ENCODE results near the gene CCDC9.

DNA sequence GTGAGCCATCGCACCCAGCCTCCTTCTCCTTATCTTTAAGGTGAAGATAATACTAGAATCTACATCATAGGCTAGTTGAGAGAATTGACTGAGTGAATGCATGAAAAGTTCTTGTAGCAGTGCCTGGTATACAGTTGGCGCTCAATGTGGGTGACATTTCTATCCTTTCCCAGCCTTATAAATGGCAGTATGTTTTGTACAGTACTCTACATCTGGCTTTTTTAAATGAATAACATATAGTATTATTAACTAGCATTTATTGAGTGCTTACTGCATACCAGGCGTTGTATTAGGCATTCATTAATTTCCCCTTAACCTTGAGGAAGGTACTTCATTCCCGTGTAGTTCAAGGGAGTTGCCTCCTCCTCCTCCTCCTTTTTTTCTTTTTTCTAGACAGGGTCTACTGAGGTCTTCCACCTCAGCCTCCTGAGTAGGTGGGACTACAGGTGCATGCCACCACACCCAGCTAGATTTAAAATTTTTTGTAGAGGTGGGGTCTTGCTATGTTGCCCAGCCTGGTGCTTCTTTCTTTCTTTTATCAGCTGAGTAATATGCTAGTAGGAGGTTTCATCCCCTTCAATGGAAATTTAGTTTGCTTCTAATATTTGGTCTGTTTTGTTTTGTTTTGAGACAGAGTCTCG, 56.2 kb downstream of the CCDC9 start:
- TF ChIP-seq POLR2AphosphoS5 (IDR thresholded peaks at IDR 0.05; ENCODE audit: low read depth, low read length) (no peak), TAF1 (IDR thresholded peaks at IDR 0.05; ENCODE audit: borderline replicate concordance, low read depth, low read length) (no peak), POLR2A (IDR thresholded peaks at IDR 0.05; ENCODE audit: low read depth, low read length) (no peak)

All from GM12892 (cell line).